ENCODE data around the gene UBR3. TPM values are rescaled to one million over a fixed set of nuclear protein-coding genes. Genes with fewer than 3 reads are reported as not detected.

UBR3 gene
- total and polyA plus RNA-seq, 2 of the 4 experiments (the other 2 are of a cell fraction) = 10.0 to 33.9 TPM

DNA sequence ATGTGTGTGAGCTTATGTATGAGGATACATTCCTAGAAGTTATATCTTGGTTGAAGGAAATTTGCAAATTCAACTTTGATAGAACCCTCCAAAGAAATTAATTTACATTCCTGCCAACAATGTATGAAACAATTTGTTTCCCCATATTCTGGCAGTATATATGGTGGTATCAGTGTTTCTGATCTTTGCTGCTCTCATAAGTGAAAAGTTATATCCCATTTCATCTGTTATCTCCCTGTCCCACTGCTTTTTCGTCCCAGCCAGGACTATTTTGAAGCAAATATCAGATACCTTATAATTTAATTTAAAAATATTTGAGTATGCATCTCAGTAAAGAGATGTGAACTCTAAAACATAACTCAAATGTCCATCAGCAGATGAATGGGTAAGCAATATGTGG is 7.1 kb downstream of the UBR3 start:
- H4K91ac ChIP-seq (ENCODE audit: insufficient read depth, low read depth, low read length) = no peak overlapping the region
- H4K8ac ChIP-seq (ENCODE audit: low read depth in 2 of 2, low read length in 2 of 2) = no peak overlapping the region
- ChIA-PET POLR2A (ENCODE audit: unreplicated experiment) (no interaction called here), CTCF (no interaction called here)
- WGBS, 2 experiments (ENCODE audit: extremely low coverage in 2 of 2, insufficient read length in 1 of 2) = no CpG with 5 or more reads among the region's 1 CpG
- no TSS peak for BruUV-seq (replicated peaks)
- no peak overlapping the region for H2AK9ac ChIP-seq (replicated peaks; ENCODE audit: low read depth, low read length, poor library complexity)
- H2BK5ac ChIP-seq (ENCODE audit: low read depth, low read length, poor library complexity, severe bottlenecking) = no peak overlapping the region
- dilution Hi-C loops (cut with HindIII; ENCODE audit: low sequenced_read_pairs, unreplicated experiment) = no loop called here
- H3K23ac ChIP-seq (ENCODE audit: low read depth, low read length) = no peak overlapping the region
- no peaks in the 10 kb centered on the region for H3K9me1 ChIP-seq (ENCODE audit: insufficient read depth, low read length)
- no peaks in the 10 kb centered on the region for H3K9me3 ChIP-seq (ENCODE audit: control insufficient read depth, insufficient read depth, low read length)
- no peak for ATAC-seq (ENCODE audit: low read depth)
- no peak overlapping the region for H3K56ac ChIP-seq (ENCODE audit: extremely low read depth, insufficient read depth, low read length)
- H2BK120ac ChIP-seq (ENCODE audit: low read depth, low read length) = no peak overlapping the region
- H2BK15ac ChIP-seq (ENCODE audit: low read depth, low read length) = no peak overlapping the region
- H3K4me1 ChIP-seq (ENCODE audit: control insufficient read depth, insufficient read depth, low read length) = no peaks in the 10 kb centered on the region
- no peak overlapping the region for H3K9ac ChIP-seq (ENCODE audit: low read depth, low read length)
- no peak overlapping the region for H3K4ac ChIP-seq (ENCODE audit: low read depth, low read length)
- TF ChIP-seq MAFK (IDR thresholded peaks at IDR 0.05; ENCODE audit: low read depth, low read length) (no peak), CEBPB (IDR thresholded peaks at IDR 0.05; ENCODE audit: low read depth, low read length) (no peak), POLR2A (IDR thresholded peaks at IDR 0.05; ENCODE audit: low read depth, low read length) (no peak), RAD21 (IDR thresholded peaks at IDR 0.05; ENCODE audit: low read length) (no peak)
- peaks cover 16% of the 10 kb centered on the region for H4K20me1 ChIP-seq (ENCODE audit: insufficient read depth, low read length)
- H3K36me3 ChIP-seq (ENCODE audit: control insufficient read depth, insufficient read depth, low read length) = 0 out of 2 replicates have a peak, but pooled peaks cover 2% of the 10 kb centered on the region
- no peak overlapping the region for H2AFZ ChIP-seq (replicated peaks; ENCODE audit: low read length, poor library complexity)
- no peak overlapping the region for H2BK20ac ChIP-seq (ENCODE audit: low read depth, low read length)
- no peak overlapping the region for H2AK5ac ChIP-seq (ENCODE audit: low read depth, low read length)
- no peak overlapping the region for H3K4me3 ChIP-seq (ENCODE audit: insufficient read depth, low read depth, low read length)
- H3K79me1 ChIP-seq (ENCODE audit: low read depth in 1 of 2, low read length in 2 of 2) = peaks cover 12 to 43% of the 10 kb centered on the region in 2 experiments
- DNase-seq = no peak
- H4K5ac ChIP-seq (ENCODE audit: low read depth, low read length) = no peak overlapping the region
- H3K18ac ChIP-seq (ENCODE audit: low read depth, low read length) = no peak overlapping the region
- H3K27me3 ChIP-seq (ENCODE audit: control insufficient read depth, insufficient read depth, low read length) = no peaks in the 10 kb centered on the region
- H3K14ac ChIP-seq (replicated peaks; ENCODE audit: low read depth, low read length) = no peak overlapping the region
- H3K4me2 ChIP-seq (ENCODE audit: low read depth, low read length) = no peak overlapping the region
- intact Hi-C loops (cut with micrococcal nuclease) = no loop called here
- in situ Hi-C loops (cut with MboI; ENCODE audit: low sequenced_read_pairs) = no loop called here
- no peak overlapping the region for H3K27ac ChIP-seq (ENCODE audit: insufficient read depth, low read length)
